ENCODE data around the gene CLRN1. TPM values are rescaled to one million over a fixed set of nuclear protein-coding genes. Genes with fewer than 3 reads are reported as not detected.

The CLRN1 gene
- total RNA-seq, 1 experiment from 2014 or later = not detected

DNA sequence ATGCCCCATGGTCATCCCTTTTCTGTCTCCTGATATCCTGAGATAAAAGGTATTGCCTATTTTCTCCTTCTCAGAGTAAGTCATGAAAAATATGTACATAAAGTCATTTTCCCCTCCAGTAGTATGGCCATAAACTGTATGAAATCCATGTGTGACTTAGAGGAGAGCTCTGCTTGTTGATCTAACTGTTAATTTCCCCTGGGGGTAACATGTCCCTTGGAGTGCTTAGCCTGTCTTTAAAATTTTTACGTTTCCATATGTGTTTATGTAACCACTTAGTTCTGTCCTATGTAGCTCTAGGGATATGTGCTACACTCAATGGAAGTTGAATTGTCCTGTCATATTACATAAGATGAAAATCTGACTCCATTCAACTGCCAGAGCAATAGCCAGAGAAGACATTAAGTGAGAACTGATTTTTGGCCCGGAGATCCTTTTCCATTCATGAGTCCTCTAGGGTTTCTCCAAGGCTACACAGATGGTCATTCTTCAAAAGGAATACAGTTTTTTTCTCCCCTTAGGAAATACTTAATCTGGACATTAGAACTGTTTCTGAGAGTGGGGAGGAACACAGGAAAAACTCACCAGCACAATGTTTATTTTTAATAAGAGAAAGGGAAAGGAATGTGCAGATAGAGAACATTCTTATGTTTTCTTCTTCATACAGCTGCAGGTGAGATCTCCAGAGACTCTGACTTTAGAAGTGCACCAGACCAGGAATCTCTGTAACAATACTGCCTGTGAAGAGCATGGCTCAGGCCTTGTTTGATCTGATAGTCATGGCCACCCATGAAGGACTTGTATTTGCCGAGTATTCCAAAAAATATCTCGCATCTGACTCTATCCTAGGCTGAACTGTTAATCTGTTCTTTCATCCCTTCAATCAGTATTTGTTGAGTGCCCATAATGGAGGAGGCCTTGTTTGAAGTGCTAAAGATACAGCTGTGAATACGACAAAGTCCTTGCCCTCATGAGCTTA lies 29.8 kb upstream of the CLRN1 start:
- ATAC-seq (no peak), DNase-seq (ENCODE audit: low spot score) (no peak)
- Mint-ChIP-seq H3K36me3 (no peaks in the 10 kb centered on the region), H3K4me1 (peaks cover 17% of the 10 kb centered on the region), H3K27ac (no peak overlapping the region), H3K4me3 (no peak overlapping the region), H3K27me3 (ENCODE audit: low read depth) (no peaks in the 10 kb centered on the region), H3K9me3 (no peaks in the 10 kb centered on the region)
- POLR2A ChIA-PET = no interaction called here
- CTCF ChIA-PET = no interaction called here
- TF ChIP-seq TEAD4 (CRISPR knock-in tag; IDR thresholded peaks at IDR 0.05) = no peak
- TF ChIP-seq, protein P1, sequence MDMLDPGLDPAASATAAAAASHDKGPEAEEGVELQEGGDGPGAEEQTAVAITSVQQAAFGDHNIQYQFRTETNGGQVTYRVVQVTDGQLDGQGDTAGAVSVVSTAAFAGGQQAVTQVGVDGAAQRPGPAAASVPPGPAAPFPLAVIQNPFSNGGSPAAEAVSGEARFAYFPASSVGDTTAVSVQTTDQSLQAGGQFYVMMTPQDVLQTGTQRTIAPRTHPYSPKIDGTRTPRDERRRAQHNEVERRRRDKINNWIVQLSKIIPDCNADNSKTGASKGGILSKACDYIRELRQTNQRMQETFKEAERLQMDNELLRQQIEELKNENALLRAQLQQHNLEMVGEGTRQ (CRISPR knock-in tag; IDR thresholded peaks at IDR 0.05) = no peak
- TF ChIP-seq OVOL2 (CRISPR knock-in tag; IDR thresholded peaks at IDR 0.05; ENCODE audit: borderline replicate concordance) = no peak
- TF ChIP-seq, protein P2, sequence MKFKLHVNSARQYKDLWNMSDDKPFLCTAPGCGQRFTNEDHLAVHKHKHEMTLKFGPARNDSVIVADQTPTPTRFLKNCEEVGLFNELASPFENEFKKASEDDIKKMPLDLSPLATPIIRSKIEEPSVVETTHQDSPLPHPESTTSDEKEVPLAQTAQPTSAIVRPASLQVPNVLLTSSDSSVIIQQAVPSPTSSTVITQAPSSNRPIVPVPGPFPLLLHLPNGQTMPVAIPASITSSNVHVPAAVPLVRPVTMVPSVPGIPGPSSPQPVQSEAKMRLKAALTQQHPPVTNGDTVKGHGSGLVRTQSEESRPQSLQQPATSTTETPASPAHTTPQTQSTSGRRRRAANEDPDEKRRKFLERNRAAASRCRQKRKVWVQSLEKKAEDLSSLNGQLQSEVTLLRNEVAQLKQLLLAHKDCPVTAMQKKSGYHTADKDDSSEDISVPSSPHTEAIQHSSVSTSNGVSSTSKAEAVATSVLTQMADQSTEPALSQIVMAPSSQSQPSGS (CRISPR knock-in tag; IDR thresholded peaks at IDR 0.05; ENCODE audit: borderline replicate concordance, low read depth) = no peak
- TF ChIP-seq IRF2 (CRISPR knock-in tag; IDR thresholded peaks at IDR 0.05; ENCODE audit: borderline replicate concordance, low read depth) = no peak
- TF ChIP-seq, protein P3, sequence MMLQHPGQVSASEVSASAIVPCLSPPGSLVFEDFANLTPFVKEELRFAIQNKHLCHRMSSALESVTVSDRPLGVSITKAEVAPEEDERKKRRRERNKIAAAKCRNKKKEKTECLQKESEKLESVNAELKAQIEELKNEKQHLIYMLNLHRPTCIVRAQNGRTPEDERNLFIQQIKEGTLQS (CRISPR knock-in tag; conservative IDR thresholded peaks at IDR 0.05) = no peak
- TF ChIP-seq, protein P4, sequence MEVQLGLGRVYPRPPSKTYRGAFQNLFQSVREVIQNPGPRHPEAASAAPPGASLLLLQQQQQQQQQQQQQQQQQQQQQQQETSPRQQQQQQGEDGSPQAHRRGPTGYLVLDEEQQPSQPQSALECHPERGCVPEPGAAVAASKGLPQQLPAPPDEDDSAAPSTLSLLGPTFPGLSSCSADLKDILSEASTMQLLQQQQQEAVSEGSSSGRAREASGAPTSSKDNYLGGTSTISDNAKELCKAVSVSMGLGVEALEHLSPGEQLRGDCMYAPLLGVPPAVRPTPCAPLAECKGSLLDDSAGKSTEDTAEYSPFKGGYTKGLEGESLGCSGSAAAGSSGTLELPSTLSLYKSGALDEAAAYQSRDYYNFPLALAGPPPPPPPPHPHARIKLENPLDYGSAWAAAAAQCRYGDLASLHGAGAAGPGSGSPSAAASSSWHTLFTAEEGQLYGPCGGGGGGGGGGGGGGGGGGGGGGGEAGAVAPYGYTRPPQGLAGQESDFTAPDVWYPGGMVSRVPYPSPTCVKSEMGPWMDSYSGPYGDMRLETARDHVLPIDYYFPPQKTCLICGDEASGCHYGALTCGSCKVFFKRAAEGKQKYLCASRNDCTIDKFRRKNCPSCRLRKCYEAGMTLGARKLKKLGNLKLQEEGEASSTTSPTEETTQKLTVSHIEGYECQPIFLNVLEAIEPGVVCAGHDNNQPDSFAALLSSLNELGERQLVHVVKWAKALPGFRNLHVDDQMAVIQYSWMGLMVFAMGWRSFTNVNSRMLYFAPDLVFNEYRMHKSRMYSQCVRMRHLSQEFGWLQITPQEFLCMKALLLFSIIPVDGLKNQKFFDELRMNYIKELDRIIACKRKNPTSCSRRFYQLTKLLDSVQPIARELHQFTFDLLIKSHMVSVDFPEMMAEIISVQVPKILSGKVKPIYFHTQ (CRISPR knock-in tag; IDR thresholded peaks at IDR 0.05) = no peak

DNA sequence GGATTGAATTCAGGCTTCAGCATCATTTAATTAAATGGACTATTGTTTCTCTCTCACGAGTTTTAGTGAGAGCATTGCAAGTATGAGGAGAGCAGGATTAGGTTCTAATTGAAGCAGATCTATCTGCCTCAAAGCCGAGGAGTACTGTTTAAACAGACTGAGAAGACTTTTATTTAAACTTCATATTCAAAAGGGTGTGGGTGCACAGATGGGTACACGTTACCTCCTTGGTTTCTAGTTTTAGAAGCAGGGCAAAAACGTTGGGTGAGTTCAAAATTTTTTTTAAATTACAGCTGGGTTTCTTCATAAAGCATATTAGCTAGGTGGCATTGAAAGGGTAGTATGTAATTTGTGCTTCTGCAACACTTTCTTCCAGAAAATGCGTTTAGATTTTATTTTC lies 26.5 kb upstream of the CLRN1 start:
- peaks cover 3% of the 10 kb centered on the region for H3K36me3 Mint-ChIP-seq
- POLR2A ChIA-PET = no interaction called here
- TF ChIP-seq, protein P5, sequence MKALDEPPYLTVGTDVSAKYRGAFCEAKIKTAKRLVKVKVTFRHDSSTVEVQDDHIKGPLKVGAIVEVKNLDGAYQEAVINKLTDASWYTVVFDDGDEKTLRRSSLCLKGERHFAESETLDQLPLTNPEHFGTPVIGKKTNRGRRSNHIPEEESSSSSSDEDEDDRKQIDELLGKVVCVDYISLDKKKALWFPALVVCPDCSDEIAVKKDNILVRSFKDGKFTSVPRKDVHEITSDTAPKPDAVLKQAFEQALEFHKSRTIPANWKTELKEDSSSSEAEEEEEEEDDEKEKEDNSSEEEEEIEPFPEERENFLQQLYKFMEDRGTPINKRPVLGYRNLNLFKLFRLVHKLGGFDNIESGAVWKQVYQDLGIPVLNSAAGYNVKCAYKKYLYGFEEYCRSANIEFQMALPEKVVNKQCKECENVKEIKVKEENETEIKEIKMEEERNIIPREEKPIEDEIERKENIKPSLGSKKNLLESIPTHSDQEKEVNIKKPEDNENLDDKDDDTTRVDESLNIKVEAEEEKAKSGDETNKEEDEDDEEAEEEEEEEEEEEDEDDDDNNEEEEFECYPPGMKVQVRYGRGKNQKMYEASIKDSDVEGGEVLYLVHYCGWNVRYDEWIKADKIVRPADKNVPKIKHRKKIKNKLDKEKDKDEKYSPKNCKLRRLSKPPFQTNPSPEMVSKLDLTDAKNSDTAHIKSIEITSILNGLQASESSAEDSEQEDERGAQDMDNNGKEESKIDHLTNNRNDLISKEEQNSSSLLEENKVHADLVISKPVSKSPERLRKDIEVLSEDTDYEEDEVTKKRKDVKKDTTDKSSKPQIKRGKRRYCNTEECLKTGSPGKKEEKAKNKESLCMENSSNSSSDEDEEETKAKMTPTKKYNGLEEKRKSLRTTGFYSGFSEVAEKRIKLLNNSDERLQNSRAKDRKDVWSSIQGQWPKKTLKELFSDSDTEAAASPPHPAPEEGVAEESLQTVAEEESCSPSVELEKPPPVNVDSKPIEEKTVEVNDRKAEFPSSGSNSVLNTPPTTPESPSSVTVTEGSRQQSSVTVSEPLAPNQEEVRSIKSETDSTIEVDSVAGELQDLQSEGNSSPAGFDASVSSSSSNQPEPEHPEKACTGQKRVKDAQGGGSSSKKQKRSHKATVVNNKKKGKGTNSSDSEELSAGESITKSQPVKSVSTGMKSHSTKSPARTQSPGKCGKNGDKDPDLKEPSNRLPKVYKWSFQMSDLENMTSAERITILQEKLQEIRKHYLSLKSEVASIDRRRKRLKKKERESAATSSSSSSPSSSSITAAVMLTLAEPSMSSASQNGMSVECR (CRISPR knock-in tag; IDR thresholded peaks at IDR 0.05; ENCODE audit: borderline replicate concordance) = no peak
- TF ChIP-seq, protein P3 (CRISPR knock-in tag; conservative IDR thresholded peaks at IDR 0.05) = no peak
- TF ChIP-seq, protein P6, sequence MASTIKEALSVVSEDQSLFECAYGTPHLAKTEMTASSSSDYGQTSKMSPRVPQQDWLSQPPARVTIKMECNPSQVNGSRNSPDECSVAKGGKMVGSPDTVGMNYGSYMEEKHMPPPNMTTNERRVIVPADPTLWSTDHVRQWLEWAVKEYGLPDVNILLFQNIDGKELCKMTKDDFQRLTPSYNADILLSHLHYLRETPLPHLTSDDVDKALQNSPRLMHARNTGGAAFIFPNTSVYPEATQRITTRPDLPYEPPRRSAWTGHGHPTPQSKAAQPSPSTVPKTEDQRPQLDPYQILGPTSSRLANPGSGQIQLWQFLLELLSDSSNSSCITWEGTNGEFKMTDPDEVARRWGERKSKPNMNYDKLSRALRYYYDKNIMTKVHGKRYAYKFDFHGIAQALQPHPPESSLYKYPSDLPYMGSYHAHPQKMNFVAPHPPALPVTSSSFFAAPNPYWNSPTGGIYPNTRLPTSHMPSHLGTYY (CRISPR knock-in tag; IDR thresholded peaks at IDR 0.05) = no peak
- TF ChIP-seq SMAD4 (CRISPR knock-in tag; IDR thresholded peaks at IDR 0.05) (no peak), ZNF263 (CRISPR knock-in tag; IDR thresholded peaks at IDR 0.05; ENCODE audit: low read depth) (no peak), JUN (CRISPR knock-in tag; IDR thresholded peaks at IDR 0.05) (no peak), ZBTB21 (CRISPR knock-in tag; IDR thresholded peaks at IDR 0.05; ENCODE audit: borderline replicate concordance) (no peak)
- TF ChIP-seq, protein P7, sequence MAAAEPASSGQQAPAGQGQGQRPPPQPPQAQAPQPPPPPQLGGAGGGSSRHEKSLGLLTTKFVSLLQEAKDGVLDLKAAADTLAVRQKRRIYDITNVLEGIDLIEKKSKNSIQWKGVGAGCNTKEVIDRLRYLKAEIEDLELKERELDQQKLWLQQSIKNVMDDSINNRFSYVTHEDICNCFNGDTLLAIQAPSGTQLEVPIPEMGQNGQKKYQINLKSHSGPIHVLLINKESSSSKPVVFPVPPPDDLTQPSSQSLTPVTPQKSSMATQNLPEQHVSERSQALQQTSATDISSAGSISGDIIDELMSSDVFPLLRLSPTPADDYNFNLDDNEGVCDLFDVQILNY (CRISPR knock-in tag; IDR thresholded peaks at IDR 0.05) = no peak
- TF ChIP-seq, protein P8, sequence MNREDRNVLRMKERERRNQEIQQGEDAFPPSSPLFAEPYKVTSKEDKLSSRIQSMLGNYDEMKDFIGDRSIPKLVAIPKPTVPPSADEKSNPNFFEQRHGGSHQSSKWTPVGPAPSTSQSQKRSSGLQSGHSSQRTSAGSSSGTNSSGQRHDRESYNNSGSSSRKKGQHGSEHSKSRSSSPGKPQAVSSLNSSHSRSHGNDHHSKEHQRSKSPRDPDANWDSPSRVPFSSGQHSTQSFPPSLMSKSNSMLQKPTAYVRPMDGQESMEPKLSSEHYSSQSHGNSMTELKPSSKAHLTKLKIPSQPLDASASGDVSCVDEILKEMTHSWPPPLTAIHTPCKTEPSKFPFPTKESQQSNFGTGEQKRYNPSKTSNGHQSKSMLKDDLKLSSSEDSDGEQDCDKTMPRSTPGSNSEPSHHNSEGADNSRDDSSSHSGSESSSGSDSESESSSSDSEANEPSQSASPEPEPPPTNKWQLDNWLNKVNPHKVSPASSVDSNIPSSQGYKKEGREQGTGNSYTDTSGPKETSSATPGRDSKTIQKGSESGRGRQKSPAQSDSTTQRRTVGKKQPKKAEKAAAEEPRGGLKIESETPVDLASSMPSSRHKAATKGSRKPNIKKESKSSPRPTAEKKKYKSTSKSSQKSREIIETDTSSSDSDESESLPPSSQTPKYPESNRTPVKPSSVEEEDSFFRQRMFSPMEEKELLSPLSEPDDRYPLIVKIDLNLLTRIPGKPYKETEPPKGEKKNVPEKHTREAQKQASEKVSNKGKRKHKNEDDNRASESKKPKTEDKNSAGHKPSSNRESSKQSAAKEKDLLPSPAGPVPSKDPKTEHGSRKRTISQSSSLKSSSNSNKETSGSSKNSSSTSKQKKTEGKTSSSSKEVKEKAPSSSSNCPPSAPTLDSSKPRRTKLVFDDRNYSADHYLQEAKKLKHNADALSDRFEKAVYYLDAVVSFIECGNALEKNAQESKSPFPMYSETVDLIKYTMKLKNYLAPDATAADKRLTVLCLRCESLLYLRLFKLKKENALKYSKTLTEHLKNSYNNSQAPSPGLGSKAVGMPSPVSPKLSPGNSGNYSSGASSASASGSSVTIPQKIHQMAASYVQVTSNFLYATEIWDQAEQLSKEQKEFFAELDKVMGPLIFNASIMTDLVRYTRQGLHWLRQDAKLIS (CRISPR knock-in tag; IDR thresholded peaks at IDR 0.05; ENCODE audit: borderline replicate concordance) = no peak

More for the DNA sequence above, 26.5 kb upstream of the CLRN1 start:
- Mint-ChIP-seq H3K4me1 (peaks cover 17% of the 10 kb centered on the region), H3K27ac (no peak overlapping the region), H3K4me3 (no peak overlapping the region), H3K27me3 (ENCODE audit: low read depth) (no peaks in the 10 kb centered on the region; the same call in 1 of the 2 replicates), H3K9me3 (peaks cover 3% of the 10 kb centered on the region)
- ATAC-seq (no peak), DNase-seq (ENCODE audit: low spot score) (no peak)
- CTCF ChIA-PET = interaction anchor here (0.6 kb wide), 1 partner anchor 152 kb away, joined by 4 read pairs; no protein-coding TSS in a partner anchor

All from WTC11 (cell line).